ENCODE results near the gene CTBP2.

The CTBP2 gene

GRCh38 chr10:124999433-125000365 is 160.7 kb downstream of the CTBP2 start:
- intact Hi-C loops (cut with DNase I; ENCODE audit: low total_unique reads): loop anchor here (5.0 to 10.0 kb wide), 4 partner anchors 63 to 715 kb away; partner anchors contain the start of gene EDRF1
- no peak for TF ChIP-seq CTCF (IDR thresholded peaks at IDR 0.05)
- Histone ChIP-seq H3K27me3 (no peaks in the 10 kb centered on the region), H3K4me3 (peak overlapping the region; percentile 45 to 49), H3K4me1 (peaks cover 0 to 75% (median 62%) of the 10 kb centered on the region in 4 donors), H3K27ac (peak overlapping the region; percentile 95), H3K36me3 (peaks cover 27 to 56% (median 43%) of the 10 kb centered on the region in 3 donors), H3K9me3 (no peaks in the 10 kb centered on the region)
- peak; percentile 80 to 93 for DNase-seq

GRCh38 chr10:124998624-124999291 is 161.6 kb downstream of the CTBP2 start:
- no peak for TF ChIP-seq CTCF (IDR thresholded peaks at IDR 0.05)
- no peaks in the 10 kb centered on the region for H3K9me3 ChIP-seq
- intact Hi-C loops (cut with DNase I; ENCODE audit: low total_unique reads): loop anchor here (10.0 kb wide), 2 partner anchors 346 to 716 kb away; partner anchors contain the start of gene EDRF1
- no peaks in the 10 kb centered on the region for H3K27me3 ChIP-seq
- peaks cover 0 to 72% (median 60%) of the 10 kb centered on the region in 4 donors for H3K4me1 ChIP-seq
- peaks cover 36 to 65% (median 52%) of the 10 kb centered on the region in 3 donors for H3K36me3 ChIP-seq
- H3K27ac ChIP-seq: peak overlapping the region; percentile 95
- no peak overlapping the region for H3K4me3 ChIP-seq
- DNase-seq: peak; percentile 16 to 78

DNA sequence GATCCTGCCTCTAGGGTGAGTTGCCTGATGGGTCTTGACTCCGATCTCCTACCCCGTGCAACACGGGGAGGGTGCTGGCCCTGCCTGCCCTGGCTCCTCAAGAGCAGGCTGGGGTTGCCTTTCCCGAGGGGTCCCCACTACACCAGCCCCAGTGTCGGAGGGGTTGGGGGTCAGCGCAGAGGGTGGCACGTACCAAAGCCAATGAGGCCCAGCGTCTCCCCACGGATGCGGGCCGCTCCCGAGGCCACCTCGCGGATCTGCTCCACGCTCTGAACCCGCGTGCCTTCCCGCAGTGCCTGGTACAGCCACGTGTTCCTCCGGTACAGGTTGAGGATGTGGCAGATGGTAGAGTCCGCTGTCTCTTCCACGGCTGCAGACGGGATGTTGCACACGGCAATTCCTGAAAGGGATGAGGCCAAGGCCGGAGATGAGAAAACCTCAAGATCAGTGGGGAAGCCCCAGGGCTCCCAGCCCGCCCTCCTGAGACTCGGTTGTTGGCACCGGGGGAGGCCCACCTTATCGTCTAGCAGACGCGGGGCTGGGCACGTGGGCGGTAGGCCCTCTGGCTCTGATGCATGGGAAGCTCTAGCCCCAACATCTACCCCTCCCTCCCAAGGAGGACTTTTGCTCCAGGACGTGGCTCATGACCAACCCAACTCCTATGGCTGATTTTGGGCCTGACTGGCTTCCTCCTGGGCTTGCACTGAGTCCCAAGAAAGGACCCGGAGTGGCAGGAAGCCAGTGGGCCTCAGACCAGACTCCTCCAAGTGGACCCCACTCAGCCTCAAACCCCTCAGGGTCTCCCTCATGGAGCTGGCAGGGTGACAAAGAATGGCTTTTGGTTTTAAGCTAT is 162.4 kb downstream of the CTBP2 start:
- H3K27me3 ChIP-seq: no peaks in the 10 kb centered on the region
- intact Hi-C loops (cut with DNase I; ENCODE audit: low total_unique reads): loop anchor here (10.0 kb wide), 2 partner anchors 347 to 717 kb away; partner anchors contain the start of gene EDRF1
- peaks cover 44 to 65% (median 55%) of the 10 kb centered on the region in 3 donors for H3K36me3 ChIP-seq
- H3K4me3 ChIP-seq: no peak overlapping the region
- TF ChIP-seq CTCF (IDR thresholded peaks at IDR 0.05): no peak
- peak overlapping the region; percentile 95 for H3K27ac ChIP-seq
- H3K4me1 ChIP-seq: peaks cover 0 to 65% (median 57%) of the 10 kb centered on the region in 4 donors
- DNase-seq: peak; percentile 22 to 76
- no peaks in the 10 kb centered on the region for H3K9me3 ChIP-seq

DNA sequence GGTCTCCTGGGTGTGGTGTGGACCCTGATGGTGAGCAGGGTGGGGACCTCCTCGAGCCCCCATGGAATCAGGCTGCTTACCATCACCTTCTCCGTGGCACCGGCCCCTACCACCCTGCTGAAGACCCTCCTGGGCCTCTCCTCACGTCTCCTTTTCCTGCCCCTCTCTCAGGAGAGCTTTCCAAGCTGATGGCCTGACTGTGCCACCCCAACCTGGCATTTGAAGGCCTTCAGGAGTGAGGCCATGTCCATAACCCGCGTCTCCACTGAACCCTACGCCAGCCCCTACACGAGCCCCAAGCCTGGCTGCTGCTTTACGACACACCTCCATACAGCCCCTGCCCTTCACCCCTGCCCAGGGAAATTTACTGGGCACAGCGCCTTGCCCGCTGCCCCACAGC is 163.1 kb downstream of the CTBP2 start:
- TF ChIP-seq CTCF (IDR thresholded peaks at IDR 0.05): no peak
- Histone ChIP-seq H3K27me3 (no peaks in the 10 kb centered on the region), H3K4me1 (peaks cover 0 to 65% (median 56%) of the 10 kb centered on the region in 4 donors), H3K4me3 (no peak overlapping the region), H3K27ac (peak overlapping the region; percentile 95), H3K36me3 (peaks cover 42 to 64% (median 53%) of the 10 kb centered on the region in 3 donors), H3K9me3 (no peaks in the 10 kb centered on the region)
- DNase-seq: peak; percentile 19 to 67
- intact Hi-C loops (cut with DNase I; ENCODE audit: low total_unique reads): loop anchor here (10.0 kb wide), 2 partner anchors 347 to 717 kb away; partner anchors contain the start of gene EDRF1

- DNase-seq: peak; percentile 17 to 67
- TF ChIP-seq CTCF (IDR thresholded peaks at IDR 0.05): no peak
- peaks cover 44 to 64% (median 54%) of the 10 kb centered on the region in 3 donors for H3K36me3 ChIP-seq
- intact Hi-C loops (cut with DNase I; ENCODE audit: low total_unique reads): loop anchor here (10.0 kb wide), 2 partner anchors 348 to 718 kb away; partner anchors contain the start of gene EDRF1
- peaks cover 0 to 65% (median 53%) of the 10 kb centered on the region in 4 donors for H3K4me1 ChIP-seq
- H3K9me3 ChIP-seq: no peaks in the 10 kb centered on the region
- no peak overlapping the region for H3K4me3 ChIP-seq
- H3K27ac ChIP-seq: peak overlapping the region in 1 of 2 donors; percentile 95
- H3K27me3 ChIP-seq: no peaks in the 10 kb centered on the region
Measured at GRCh38 chr10:124996854-124997215, 163.5 kb downstream of the CTBP2 start.

Measured in tibial artery (tissue), 4 donors.